Activated T-helper 1 cell treated with Interleukin-2 at 50 U/mL for 16 hours (primary cell): Measurements from ENCODE around the gene PDYN.

Source experiments
- DNase-seq: peaks from one replicate; pipeline ENCODE4 v3.0.0-alpha.2; 2020; ENCODE audit warnings: low read depth

PDYN gene

GRCh38 chr20:1934721-1935573 is 58.9 kb downstream of the PDYN start:
- no peak for DNase-seq

- no peak for DNase-seq
These were observed 59.7 kb downstream of the PDYN start for GRCh38 chr20:1934156-1934555.

GRCh38 chr20:1933465-1933870 is 60.4 kb downstream of the PDYN start:
- DNase-seq = no peak

- no peak for DNase-seq
These were observed 60.9 kb downstream of the PDYN start for GRCh38 chr20:1932971-1933370.

GRCh38 chr20:1931830-1932229 is 62.0 kb downstream of the PDYN start:
- DNase-seq = no peak

GRCh38 chr20:1930165-1930564 is 63.7 kb downstream of the PDYN start:
- DNase-seq = no peak

- no peak for DNase-seq
These were observed 64.4 kb downstream of the PDYN start for GRCh38 chr20:1929460-1929859.

GRCh38 chr20:1928782-1929181 is 65.1 kb downstream of the PDYN start:
- no peak for DNase-seq
